Hippocampal formation (tissue), 2 donors: ENCODE data around the gene CSGALNACT2.

Experiments
- DNase-seq, 2 donors: peaks; one replicate each; lab custom pipeline; 2025; lab: John Stamatoyannopoulos, UW

The CSGALNACT2 gene

DNA sequence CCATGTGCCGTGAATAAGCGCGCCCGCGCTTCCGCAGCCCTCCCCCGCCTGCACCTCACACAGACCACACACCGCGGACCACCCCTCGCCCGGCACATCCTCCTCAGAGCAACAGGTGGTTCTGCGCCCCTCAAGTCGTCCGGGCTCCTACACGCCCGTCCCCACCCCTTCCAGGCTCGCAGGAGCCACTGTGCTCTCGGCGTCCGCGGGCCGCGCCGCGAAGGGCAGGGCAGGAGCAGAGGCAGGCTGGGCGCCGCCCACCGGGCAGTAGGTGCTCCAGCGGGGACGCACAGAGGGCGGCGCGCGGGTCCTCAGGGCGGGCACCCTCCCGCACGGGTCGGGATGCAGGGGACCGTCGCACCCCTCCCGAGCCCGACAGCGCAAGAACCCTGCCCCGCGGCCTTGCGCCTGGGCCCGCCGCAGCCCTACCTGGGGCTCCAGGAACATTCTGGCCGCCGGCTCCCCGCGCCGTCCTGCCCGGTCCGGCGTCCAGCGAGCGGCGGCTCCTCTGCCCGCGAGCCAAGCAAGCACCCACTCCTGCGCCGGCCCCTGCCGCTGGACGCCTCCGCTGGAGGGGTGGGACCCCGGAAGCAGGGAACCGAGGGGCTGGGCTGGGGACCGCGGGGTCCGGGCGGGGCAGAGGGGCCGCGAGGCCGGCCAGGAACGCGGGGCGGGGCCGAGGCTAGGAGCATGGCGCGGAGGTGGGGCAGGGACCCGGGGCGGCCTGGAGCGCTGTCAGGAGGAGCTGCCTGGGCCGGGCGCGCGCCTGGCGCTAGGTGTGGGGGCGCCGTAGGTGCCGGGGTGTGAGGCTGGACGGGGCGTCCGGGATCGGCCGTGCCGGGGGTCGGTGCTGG, 91.2 kb downstream of the CSGALNACT2 start:
- DNase-seq, result no peak

DNA sequence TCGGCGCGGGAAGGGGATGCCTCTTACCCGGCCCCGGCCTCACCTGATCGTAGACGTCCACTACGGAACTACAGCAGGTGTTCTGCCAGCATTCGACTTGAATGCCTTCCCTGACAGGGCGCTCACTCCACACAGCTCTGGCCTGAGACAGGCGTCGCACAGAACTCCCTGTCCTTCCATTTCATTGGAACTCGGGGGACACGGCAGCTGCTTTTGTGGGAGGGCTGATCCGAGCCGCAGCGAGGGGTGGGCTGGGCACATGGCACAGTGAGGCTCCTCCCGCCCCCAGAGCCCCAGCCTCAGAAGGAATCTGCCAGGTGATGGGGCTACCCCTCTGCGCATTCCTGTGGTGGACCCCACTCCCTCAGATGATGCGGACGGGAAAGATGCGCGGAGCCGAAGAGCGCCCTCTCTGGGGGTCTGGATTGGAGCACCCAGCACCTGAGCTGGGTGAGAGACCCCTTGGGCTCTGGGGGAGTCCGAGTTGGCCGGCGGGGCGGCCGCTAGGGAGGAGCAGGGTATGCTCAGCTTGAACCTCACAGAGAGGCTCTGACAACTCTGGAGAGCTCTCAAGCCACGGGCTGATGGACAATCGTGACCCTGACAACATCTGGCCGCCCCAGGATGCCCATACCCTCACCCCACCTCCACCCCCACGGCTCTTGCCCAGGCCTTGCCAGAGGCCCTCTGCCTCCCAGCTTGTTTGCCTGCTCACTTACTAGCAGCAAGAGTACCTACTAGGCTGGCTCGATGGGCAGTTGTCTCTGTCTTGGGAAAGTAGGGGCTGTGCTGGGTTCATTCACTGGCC, 92.1 kb downstream of the CSGALNACT2 start:
- DNase-seq, result no peak

DNA sequence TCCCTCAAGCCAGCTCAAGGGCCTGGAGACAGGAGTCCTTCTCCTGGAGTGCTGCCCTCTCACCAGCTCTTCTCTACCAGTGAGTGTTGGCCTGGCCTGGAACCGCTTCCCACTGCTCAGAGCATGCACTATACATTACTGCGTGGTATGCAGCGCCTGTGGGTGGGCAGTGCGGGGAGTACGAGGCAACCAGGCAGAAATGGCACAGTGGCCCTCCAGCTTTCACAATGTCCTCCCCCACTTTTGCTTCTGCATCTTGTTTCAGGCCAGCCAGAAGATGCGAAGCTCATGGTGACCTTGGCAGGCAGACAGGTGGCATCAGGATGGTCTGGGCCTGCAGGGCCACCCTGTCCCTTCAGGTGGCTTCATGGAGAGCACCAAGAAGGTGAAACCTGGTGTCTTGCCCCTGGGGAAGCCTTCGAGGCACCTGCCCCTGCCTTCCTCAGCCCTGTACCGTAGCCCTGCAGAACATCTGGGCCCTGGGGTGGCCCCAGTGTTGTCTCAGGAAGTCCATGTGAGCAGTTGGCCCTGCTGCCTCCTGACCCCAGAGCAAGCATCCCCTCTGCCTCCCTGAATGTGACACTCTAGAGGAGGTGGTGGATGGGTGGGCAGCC, 92.8 kb downstream of the CSGALNACT2 start:
- no peak for DNase-seq

DNA sequence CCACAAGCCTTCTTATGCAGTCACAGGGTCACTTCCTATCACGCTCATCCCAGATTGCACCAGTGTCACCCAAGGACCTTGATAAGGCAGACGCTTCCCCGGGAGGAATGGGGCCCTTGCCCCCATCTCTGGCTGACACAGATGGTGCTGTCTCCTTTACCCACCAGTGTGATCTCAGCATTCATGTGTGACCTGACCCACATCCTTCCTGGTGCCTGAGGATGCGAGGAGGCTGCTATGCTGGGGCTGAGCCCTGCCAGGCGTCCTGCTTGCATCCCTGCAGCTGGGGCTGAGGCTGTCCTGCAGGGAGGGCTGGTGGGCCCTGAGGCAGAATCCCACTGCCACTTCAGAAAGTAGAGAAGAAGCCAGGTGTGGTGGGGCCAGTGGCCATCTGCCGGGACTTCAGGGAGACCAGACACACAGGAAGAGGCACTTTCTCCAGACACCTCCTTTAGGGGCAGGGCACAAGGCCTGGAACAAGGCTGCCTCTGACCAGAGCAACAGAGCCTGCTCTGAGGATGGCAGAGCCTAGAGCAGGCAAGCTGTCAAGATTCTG, 93.4 kb downstream of the CSGALNACT2 start:
- DNase-seq, result no peak

DNA sequence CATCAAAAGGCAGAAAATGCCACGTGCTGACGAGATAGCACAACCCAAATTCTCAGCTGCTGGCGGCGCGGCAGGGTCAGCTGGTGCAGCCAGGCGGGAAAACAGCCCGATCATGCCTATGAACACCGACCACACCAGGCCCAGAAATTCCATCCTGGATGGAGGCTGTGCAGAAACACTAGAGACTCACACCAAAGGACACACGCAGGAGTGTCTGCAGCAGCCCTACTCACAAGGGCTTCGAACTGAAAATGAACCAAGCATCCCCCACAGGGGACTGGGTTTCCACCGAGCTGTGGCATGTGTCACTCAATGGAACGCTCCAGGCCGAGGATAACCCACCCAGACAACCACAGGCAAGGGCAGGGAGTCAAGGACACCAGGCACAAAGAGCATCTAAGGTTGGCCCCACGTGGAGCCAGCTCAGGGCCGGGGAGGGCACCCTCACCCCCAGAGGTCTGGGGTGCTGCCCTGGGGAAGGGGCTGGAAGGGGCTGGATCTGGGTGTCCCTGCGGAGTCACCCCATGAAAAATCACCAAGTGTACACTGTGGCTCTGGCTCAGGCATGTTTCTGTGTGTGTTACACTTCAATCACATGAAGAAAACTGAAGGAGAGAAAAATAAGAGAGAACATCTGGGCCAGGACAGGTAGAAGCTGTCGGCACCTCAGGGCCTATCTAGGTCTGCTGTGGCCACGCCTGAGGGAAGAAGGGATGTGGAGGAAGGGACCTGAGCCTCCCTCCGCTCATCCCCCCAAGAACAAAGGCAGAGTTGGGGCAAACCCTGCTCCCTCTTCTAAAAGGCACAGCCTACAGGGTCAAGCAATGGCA, 95.6 kb downstream of the CSGALNACT2 start:
- no peak for DNase-seq

DNA sequence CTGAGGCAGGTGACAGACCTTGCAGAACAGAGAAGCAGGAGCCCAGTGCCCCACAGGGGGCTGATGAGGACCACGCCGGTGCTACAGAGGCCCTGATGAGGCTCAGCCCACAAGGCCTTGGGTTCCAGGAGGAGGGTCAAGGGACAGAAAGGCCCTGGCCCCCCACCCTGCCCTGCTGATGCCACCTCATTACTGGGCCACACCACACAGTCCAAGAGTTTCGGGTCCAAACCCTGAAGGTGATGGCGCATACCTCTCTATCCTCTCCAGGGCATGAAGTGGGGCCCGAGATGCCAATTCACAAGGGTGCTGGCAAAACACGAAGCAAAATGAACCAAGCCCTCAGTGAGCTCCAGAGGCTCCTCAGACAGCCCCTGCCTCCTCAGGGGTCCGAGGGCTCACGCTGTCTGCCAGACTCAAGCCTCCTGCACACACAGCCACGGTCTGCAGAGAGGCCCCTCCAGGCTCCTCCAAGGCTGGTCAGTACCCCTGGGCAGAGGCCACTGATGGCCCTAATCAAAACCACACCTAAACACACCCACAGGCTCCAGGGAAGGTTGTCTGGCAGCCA, 96.3 kb downstream of the CSGALNACT2 start:
- no peak for DNase-seq
